ENCODE data around the gene TAF4. TPM values are rescaled to one million over a fixed set of nuclear protein-coding genes. Genes with fewer than 3 reads are reported as not detected.
A peak's percentile ranks its signal among the peaks of the same experiment; 100 is the strongest.

TAF4 gene
- total and polyA plus RNA-seq, 2 donors from 2014 or later: 3.7 to 18.4 TPM

DNA sequence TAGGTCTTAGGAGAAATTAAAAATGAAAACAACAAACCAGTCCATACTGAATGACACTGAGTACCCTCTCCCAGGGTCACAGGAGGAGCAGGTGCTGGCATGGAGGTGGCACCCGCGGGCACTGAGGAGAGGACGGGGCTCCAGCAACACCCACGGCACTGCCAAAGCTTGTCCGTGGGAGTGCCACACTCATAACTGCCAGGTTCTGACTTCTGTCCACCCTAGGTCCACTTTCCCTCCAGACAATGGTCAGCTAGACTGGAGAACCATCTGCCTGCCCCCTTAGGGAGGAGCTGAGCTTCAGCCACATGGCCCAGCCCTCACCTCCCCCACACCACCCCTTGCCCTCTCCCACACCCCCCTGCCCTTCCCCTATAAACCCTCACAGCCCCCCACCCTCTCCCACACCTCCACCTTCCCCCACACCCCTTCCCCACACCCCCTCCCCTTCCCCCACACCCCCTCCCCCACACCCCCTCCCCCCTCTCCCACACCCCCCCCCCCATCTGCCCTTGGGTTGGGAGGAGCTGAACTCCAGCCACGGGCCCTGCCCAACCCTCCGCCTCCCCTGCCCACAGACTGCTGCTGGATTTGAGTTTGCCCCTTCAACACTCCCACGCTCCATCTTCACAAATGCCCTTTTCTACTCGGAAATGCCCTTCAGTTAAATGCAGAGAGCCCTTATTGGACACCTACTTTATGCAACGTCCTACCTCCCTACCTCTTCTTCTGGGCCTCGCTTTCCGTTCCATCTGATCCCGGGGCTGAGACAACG, 129.6 kb downstream of the TAF4 start:
- Histone ChIP-seq H3K9ac (ENCODE audit: low read length in 3 of 3) (no peak overlapping the region), H3K9me3 (ENCODE audit: control insufficient read depth in 2 of 3, insufficient read depth in 1 of 3, low read length in 3 of 3) (no peaks in the 10 kb centered on the region), H3K36me3 (ENCODE audit: control insufficient read depth in 2 of 3, insufficient read depth in 3 of 3, low read length in 3 of 3) (no peaks in the 10 kb centered on the region), H3K4me1 (ENCODE audit: control insufficient read depth in 2 of 3, insufficient read depth in 2 of 3, low read depth in 1 of 3, low read length in 3 of 3) (no peaks in the 10 kb centered on the region), H3K4me3 (ENCODE audit: low read length in 3 of 3) (no peak overlapping the region), H3K27ac (ENCODE audit: low read depth in 2 of 2, low read length in 2 of 2) (no peak overlapping the region), H3K27me3 (ENCODE audit: control insufficient read depth, insufficient read depth, low read length) (no peaks in the 10 kb centered on the region)
- FAIRE-seq (no peak), DNase-seq (peak in 1 of 5 donors; percentile 29)
- intact Hi-C loops (cut with DNase I): no loop called here
- TF ChIP-seq, protein P1, sequence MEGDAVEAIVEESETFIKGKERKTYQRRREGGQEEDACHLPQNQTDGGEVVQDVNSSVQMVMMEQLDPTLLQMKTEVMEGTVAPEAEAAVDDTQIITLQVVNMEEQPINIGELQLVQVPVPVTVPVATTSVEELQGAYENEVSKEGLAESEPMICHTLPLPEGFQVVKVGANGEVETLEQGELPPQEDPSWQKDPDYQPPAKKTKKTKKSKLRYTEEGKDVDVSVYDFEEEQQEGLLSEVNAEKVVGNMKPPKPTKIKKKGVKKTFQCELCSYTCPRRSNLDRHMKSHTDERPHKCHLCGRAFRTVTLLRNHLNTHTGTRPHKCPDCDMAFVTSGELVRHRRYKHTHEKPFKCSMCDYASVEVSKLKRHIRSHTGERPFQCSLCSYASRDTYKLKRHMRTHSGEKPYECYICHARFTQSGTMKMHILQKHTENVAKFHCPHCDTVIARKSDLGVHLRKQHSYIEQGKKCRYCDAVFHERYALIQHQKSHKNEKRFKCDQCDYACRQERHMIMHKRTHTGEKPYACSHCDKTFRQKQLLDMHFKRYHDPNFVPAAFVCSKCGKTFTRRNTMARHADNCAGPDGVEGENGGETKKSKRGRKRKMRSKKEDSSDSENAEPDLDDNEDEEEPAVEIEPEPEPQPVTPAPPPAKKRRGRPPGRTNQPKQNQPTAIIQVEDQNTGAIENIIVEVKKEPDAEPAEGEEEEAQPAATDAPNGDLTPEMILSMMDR (IDR thresholded peaks at IDR 0.05; ENCODE audit: borderline replicate concordance, extremely low read depth, insufficient read depth): no peak

DNA sequence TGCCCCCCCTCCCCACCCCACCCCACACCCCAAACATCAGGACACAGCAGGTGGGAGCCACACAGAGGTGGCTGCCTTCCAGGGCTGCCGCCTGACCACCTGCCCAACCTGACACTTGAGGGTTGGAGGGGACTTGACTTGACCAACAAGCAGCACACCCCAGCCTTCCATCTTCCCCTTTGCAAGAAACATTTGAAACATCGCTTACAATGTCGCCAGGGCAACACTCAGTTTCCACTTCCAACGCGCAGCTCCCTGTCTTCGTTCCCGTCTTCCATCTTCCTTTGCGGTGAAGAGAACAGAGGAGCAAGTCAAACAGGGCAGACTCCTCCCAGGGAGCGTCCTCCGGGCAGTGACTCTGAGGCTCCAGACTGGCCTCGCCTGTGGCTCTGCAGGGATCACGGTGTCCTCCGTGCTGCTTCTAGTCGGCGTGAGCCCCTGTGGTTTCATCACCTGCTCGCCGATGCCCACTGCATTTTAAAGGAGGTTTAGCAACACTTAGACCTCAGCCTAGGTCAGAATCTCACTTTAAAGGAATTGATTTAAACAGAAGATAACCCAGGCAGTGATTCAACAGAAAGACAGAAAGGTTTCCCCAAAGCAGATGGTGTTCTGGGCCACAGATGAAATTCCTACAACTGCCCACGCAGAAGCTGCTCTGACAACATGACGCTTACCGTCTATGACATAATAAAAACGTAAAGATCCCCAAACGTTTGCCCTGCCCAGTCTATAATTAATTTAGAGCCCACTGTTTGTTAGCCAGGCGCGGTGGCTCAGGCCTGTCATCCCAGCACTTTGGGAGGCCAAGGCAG, 130.8 kb downstream of the TAF4 start:
- no peaks in the 10 kb centered on the region for H3K36me3 ChIP-seq (ENCODE audit: control insufficient read depth in 2 of 3, insufficient read depth in 3 of 3, low read length in 3 of 3)
- no peak for FAIRE-seq
- no peak overlapping the region for H3K9ac ChIP-seq (ENCODE audit: low read length in 3 of 3)
- TF ChIP-seq, protein P1 (IDR thresholded peaks at IDR 0.05; ENCODE audit: borderline replicate concordance, extremely low read depth, insufficient read depth): no peak
- H3K27me3 ChIP-seq (ENCODE audit: control insufficient read depth, insufficient read depth, low read length): no peaks in the 10 kb centered on the region
- DNase-seq: peak in 1 of 5 donors; percentile 15
- H3K27ac ChIP-seq (ENCODE audit: low read depth in 2 of 2, low read length in 2 of 2): no peak overlapping the region
- H3K4me3 ChIP-seq (ENCODE audit: low read length in 3 of 3): no peak overlapping the region
- no peaks in the 10 kb centered on the region for H3K4me1 ChIP-seq (ENCODE audit: control insufficient read depth in 2 of 3, insufficient read depth in 2 of 3, low read depth in 1 of 3, low read length in 3 of 3)
- no peaks in the 10 kb centered on the region for H3K9me3 ChIP-seq (ENCODE audit: control insufficient read depth in 2 of 3, insufficient read depth in 1 of 3, low read length in 3 of 3)
- intact Hi-C loops (cut with DNase I): no loop called here

DNA sequence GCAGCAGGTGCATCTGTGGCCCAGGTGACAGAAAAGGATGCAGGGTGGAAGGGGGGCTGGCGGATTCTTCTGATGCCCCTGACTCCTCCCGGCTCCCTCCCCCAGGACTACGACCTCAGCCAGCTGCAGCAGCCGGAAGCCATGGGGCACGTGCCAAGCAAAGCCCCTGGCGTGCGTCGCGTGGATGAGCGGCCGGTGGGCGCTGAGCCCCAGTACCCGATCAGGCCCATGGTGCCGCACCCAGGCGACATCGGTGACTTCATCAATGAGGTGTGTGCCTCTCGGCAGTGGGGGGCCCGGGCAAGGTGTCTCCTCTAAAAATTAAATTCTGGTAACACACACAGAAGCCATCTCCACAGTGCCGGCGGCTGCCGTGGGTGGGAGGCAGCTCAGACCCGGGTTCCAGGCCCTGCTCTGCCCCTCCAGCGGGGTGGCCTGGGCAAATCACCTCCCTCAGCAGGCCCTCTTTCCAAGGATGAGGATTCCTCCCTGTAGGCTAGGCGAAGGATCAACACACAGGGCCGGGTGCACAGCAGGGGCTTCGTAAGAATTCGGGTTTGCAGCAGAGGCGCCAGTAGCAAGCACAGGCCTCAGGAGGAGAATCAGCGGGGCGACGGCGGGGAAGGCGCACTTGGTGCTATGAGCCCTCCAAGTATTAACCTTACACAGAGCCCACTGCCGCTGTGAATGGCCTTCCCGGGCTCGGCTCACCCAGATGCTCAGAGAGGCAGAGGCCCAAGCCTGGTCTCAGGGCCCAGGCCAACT, 131.5 kb downstream of the TAF4 start:
- TF ChIP-seq, protein P1 (IDR thresholded peaks at IDR 0.05; ENCODE audit: borderline replicate concordance, extremely low read depth, insufficient read depth): no peak
- H3K36me3 ChIP-seq (ENCODE audit: control insufficient read depth in 2 of 3, insufficient read depth in 3 of 3, low read length in 3 of 3): no peaks in the 10 kb centered on the region
- H3K4me1 ChIP-seq (ENCODE audit: control insufficient read depth in 2 of 3, insufficient read depth in 2 of 3, low read depth in 1 of 3, low read length in 3 of 3): no peaks in the 10 kb centered on the region
- DNase-seq (peak in 1 of 5 donors; percentile 58), FAIRE-seq (no peak)
- no peaks in the 10 kb centered on the region for H3K27me3 ChIP-seq (ENCODE audit: control insufficient read depth, insufficient read depth, low read length)
- H3K9me3 ChIP-seq (ENCODE audit: control insufficient read depth in 2 of 3, insufficient read depth in 1 of 3, low read length in 3 of 3): no peaks in the 10 kb centered on the region
- H3K27ac ChIP-seq (ENCODE audit: low read depth in 2 of 2, low read length in 2 of 2): no peak overlapping the region
- no peak overlapping the region for H3K4me3 ChIP-seq (ENCODE audit: low read length in 3 of 3)
- intact Hi-C loops (cut with DNase I): no loop called here
- no peak overlapping the region for H3K9ac ChIP-seq (ENCODE audit: low read length in 3 of 3)

Measured in kidney (tissue), 14 donors.